Endothelial cell of umbilical vein (primary cell): ENCODE measurements around the gene ELOVL1.

Experiments
- JUN ChIP-seq: IDR thresholded peaks from 2 replicates; pipeline ENCODE4 v1.6.1; 2011; ENCODE audit warnings: borderline replicate concordance, low read depth; ENCODE audit not compliant: insufficient read length, insufficient read depth
- MYC ChIP-seq: IDR thresholded peaks from one replicate; pipeline ENCODE4 v1.6.1; 2011; ENCODE audit warnings: mild to moderate bottlenecking, low read depth, low read length
- POLR2A ChIP-seq: IDR thresholded peaks from 2 replicates; pipeline ENCODE4 v1.6.1; 2012; ENCODE audit warnings: low read depth, mild to moderate bottlenecking, control low read depth, low read length
- POLR2AphosphoS5 ChIP-seq: IDR thresholded peaks from 2 replicates; pipeline ENCODE4 v1.6.1; 2012; ENCODE audit warnings: low read depth, mild to moderate bottlenecking, control low read depth, low read length, moderate library complexity; ENCODE audit not compliant: insufficient read depth
- TF ChIP-seq, protein P1 (sequence below), 2 donors: IDR thresholded peaks; 1 replicate in 1 of 2; 2 replicates in 1 of 2; pipeline ENCODE4 v1.5.1; 2011; ENCODE audit warnings: low read length in 2 of 2, mild to moderate bottlenecking in 2 of 2, moderate library complexity in 2 of 2, control low read depth in 1 of 2, inconsistent platforms in 1 of 2, low read depth in 1 of 2; ENCODE audit not compliant: insufficient read depth in 1 of 2; ENCODE audit errors: extremely low read depth in 1 of 2
- TF ChIP-seq, protein P2 (sequence below): IDR thresholded peaks from 2 replicates; pipeline ENCODE4 v1.6.1; 2011; ENCODE audit not compliant: insufficient read depth, insufficient read length

DNA sequence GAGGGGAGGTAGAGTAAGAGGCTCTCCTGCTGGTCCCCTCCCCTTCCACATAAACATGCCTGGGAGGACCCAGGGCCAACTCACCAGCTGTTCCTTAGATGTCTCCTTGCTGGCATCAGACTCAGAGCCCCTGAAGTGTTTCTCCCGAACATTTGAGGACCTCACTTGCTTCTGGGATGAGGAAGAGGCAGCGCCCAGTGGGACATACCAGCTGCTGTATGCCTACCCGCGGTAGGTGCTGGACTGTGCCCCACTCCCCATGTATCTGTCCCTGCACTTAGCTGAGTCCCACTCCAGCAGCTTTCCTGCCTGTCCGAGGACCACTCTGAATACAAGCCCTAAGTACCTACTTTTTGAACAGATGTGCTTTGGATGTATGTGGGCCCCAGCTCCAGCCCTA is 29.8 kb downstream of the ELOVL1 start:
- TF ChIP-seq, protein P1, sequence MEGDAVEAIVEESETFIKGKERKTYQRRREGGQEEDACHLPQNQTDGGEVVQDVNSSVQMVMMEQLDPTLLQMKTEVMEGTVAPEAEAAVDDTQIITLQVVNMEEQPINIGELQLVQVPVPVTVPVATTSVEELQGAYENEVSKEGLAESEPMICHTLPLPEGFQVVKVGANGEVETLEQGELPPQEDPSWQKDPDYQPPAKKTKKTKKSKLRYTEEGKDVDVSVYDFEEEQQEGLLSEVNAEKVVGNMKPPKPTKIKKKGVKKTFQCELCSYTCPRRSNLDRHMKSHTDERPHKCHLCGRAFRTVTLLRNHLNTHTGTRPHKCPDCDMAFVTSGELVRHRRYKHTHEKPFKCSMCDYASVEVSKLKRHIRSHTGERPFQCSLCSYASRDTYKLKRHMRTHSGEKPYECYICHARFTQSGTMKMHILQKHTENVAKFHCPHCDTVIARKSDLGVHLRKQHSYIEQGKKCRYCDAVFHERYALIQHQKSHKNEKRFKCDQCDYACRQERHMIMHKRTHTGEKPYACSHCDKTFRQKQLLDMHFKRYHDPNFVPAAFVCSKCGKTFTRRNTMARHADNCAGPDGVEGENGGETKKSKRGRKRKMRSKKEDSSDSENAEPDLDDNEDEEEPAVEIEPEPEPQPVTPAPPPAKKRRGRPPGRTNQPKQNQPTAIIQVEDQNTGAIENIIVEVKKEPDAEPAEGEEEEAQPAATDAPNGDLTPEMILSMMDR (IDR thresholded peaks at IDR 0.05; ENCODE audit: extremely low read depth in 1 of 2, insufficient read depth in 1 of 2, low read depth in 1 of 2, low read length in 2 of 2) = no peak
- TF ChIP-seq POLR2AphosphoS5 (no peak), POLR2A (no peak), JUN (no peak), MYC (no peak)
- TF ChIP-seq, protein P2, sequence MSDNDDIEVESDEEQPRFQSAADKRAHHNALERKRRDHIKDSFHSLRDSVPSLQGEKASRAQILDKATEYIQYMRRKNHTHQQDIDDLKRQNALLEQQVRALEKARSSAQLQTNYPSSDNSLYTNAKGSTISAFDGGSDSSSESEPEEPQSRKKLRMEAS = no peak
